Sigmoid colon (tissue), 4 donors: ENCODE data around the gene B2M.

Experiments
- CTCF ChIP-seq, 4 experiments: fragments of 450-650 bp in 3 of 4; fragments of 200-600 bp in 1 of 4; IDR thresholded peaks; one replicate each; pipeline ENCODE4 v1.5.1; 2016 to 2019; ENCODE audit warnings: antibody characterized with exemption in 4 of 4, mild to moderate bottlenecking in 3 of 4, moderate library complexity in 2 of 4
- POLR2A ChIP-seq, 2 donors: fragments of 450-650 bp; IDR thresholded peaks; one replicate each; pipeline ENCODE4 v1.6.1; 2016; ENCODE audit warnings: antibody characterized with exemption in 2 of 2, mild to moderate bottlenecking in 2 of 2, moderate library complexity in 2 of 2
- POLR2AphosphoS5 ChIP-seq, 4 donors: sonication (generic); formaldehyde crosslinking; IDR thresholded peaks; one replicate each; pipeline ENCODE4 v1.6.1; 2017; ENCODE audit warnings: antibody characterized with exemption in 4 of 4

DNA sequence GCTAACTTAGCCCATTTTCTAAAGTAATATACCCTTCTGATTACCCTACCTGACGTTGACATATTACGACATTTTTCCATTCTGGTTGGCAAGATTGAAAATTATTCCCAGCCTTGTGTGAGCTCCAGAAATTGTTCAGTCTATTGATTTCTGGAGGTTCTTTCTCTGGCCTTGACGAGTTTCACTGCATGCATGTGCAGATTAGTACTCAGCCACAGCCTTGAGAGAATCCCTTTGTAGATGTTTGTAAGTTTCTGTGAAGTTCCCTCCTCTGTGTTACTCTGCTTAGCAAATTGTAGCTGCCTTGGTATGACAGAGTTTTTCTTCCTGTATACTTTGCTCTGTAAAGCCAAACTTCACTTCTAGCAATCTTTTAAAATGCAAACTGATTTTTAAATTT lies 52.5 kb downstream of the B2M start:
- TF ChIP-seq POLR2A (IDR thresholded peaks at IDR 0.05) (no peak), CTCF (IDR thresholded peaks at IDR 0.05) (no peak), POLR2AphosphoS5 (IDR thresholded peaks at IDR 0.05) (no peak)
